Measurements from ENCODE around the gene PRR20C. TPM values are rescaled to one million over a fixed set of nuclear protein-coding genes. Genes with fewer than 3 reads are reported as not detected.
"Not testable (repeated sequence)": the region's sequence is repeated elsewhere in the genome, so short reads cannot be mapped to it uniquely, and the experiment has no call there.

PRR20C gene
- total RNA-seq, 1 experiment from 2014 or later: not detected

DNA sequence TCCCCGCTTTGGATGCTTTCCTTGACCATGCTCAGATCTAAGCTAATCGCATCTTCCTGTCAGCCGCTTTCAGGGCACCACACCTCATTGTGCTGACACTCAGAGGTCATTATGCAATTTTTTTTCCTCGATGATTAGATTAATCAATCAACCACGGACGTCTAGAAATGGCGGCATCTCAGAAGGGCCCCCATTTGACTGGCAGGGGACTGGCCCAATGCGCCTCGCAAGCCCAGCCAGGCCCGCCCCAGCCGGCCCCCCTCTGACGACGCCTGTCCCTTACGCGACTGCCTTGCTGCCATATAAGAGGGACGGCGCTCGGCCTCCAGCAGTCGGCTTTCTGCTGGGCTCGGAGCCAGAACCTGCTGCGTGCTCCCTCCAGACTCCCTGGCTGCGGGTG, 6.7 kb upstream of the PRR20C start, which contains the start of gene PRR20B:
PRR20B (plus strand) TSS at position 301 of the 400 bp plus-strand sequence. CDS start 387 bp downstream, outside the sequence.
- H3K4me1 ChIP-seq (ENCODE audit: control insufficient read depth, insufficient read depth, low read length); DNase-seq (ENCODE audit: low read depth, low spot score); POLR2A ChIA-PET; intact Hi-C loops (cut with micrococcal nuclease; ENCODE audit: unreplicated experiment); H3K4me3 ChIP-seq (ENCODE audit: low read depth in 2 of 2, low read length in 2 of 2); in situ Hi-C loops (cut with HindIII; ENCODE audit: low pct_unique_long_range_greater_than_20kb, low sequenced_read_pairs); ATAC-seq; H3K36me3 ChIP-seq (ENCODE audit: control insufficient read depth, insufficient read depth, low read length); H3K27ac ChIP-seq (ENCODE audit: low read length); H3K27me3 ChIP-seq (ENCODE audit: control insufficient read depth, insufficient read depth, low read length); BruUV-seq (replicated peaks); H3K9me3 ChIP-seq (ENCODE audit: control insufficient read depth, insufficient read depth, low read depth, low read length); CTCF ChIA-PET: not testable (repeated sequence)

DNA sequence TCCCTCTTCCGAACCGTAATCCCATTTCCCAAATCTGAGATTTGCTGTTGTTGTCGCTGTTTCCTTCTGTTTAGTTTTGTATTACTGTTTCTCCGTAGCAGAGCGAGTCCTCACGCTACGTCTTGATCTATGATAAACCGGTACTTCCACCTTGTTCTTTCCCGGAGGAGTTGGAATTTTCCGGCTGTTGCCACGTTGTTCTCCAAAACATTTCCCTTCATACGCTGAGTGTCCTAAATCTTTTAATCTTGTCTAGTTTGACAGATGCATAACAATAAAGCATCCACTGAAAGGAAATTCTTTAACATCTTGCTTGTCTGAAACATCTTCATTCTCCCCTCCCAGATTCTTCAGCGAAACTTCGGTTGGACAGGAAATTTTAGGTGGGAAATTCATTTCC, 5.8 kb upstream of the PRR20C start:
- H3K27ac ChIP-seq (ENCODE audit: low read length); H3K4me1 ChIP-seq (ENCODE audit: control insufficient read depth, insufficient read depth, low read length); H3K27me3 ChIP-seq (ENCODE audit: control insufficient read depth, insufficient read depth, low read length); POLR2A ChIA-PET; H3K4me3 ChIP-seq (ENCODE audit: low read depth in 2 of 2, low read length in 2 of 2); in situ Hi-C loops (cut with HindIII; ENCODE audit: low pct_unique_long_range_greater_than_20kb, low sequenced_read_pairs); ATAC-seq; H3K36me3 ChIP-seq (ENCODE audit: control insufficient read depth, insufficient read depth, low read length); BruUV-seq (replicated peaks); H3K9me3 ChIP-seq (ENCODE audit: control insufficient read depth, insufficient read depth, low read depth, low read length); CTCF ChIA-PET; intact Hi-C loops (cut with micrococcal nuclease; ENCODE audit: unreplicated experiment); DNase-seq (ENCODE audit: low read depth, low spot score): not testable (repeated sequence)

DNA sequence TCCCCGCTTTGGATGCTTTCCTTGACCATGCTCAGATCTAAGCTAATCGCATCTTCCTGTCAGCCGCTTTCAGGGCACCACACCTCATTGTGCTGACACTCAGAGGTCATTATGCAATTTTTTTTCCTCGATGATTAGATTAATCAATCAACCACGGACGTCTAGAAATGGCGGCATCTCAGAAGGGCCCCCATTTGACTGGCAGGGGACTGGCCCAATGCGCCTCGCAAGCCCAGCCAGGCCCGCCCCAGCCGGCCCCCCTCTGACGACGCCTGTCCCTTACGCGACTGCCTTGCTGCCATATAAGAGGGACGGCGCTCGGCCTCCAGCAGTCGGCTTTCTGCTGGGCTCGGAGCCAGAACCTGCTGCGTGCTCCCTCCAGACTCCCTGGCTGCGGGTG, 6.5 kb downstream of the PRR20C start, which contains the start of gene PRR20D:
PRR20D (plus strand) TSS at position 301 of the 400 bp plus-strand sequence. CDS start 387 bp downstream, outside the sequence.
- intact Hi-C loops (cut with micrococcal nuclease; ENCODE audit: unreplicated experiment); H3K4me1 ChIP-seq (ENCODE audit: control insufficient read depth, insufficient read depth, low read length); H3K4me3 ChIP-seq (ENCODE audit: low read depth in 2 of 2, low read length in 2 of 2); CTCF ChIA-PET; BruUV-seq (replicated peaks); H3K27me3 ChIP-seq (ENCODE audit: control insufficient read depth, insufficient read depth, low read length); H3K36me3 ChIP-seq (ENCODE audit: control insufficient read depth, insufficient read depth, low read length); ATAC-seq; DNase-seq (ENCODE audit: low read depth, low spot score); POLR2A ChIA-PET; in situ Hi-C loops (cut with HindIII; ENCODE audit: low pct_unique_long_range_greater_than_20kb, low sequenced_read_pairs); H3K27ac ChIP-seq (ENCODE audit: low read length); H3K9me3 ChIP-seq (ENCODE audit: control insufficient read depth, insufficient read depth, low read depth, low read length): not testable (repeated sequence)

DNA sequence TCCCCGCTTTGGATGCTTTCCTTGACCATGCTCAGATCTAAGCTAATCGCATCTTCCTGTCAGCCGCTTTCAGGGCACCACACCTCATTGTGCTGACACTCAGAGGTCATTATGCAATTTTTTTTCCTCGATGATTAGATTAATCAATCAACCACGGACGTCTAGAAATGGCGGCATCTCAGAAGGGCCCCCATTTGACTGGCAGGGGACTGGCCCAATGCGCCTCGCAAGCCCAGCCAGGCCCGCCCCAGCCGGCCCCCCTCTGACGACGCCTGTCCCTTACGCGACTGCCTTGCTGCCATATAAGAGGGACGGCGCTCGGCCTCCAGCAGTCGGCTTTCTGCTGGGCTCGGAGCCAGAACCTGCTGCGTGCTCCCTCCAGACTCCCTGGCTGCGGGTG, 13.0 kb downstream of the PRR20C start, which contains the start of gene PRR20E:
PRR20E (plus strand) TSS at position 301 of the 400 bp plus-strand sequence. CDS start 387 bp downstream, outside the sequence.
- H3K27ac ChIP-seq (ENCODE audit: low read length); POLR2A ChIA-PET; DNase-seq (ENCODE audit: low read depth, low spot score); in situ Hi-C loops (cut with HindIII; ENCODE audit: low pct_unique_long_range_greater_than_20kb, low sequenced_read_pairs); ATAC-seq; H3K27me3 ChIP-seq (ENCODE audit: control insufficient read depth, insufficient read depth, low read length); H3K4me3 ChIP-seq (ENCODE audit: low read depth in 2 of 2, low read length in 2 of 2); BruUV-seq (replicated peaks); CTCF ChIA-PET; H3K4me1 ChIP-seq (ENCODE audit: control insufficient read depth, insufficient read depth, low read length); H3K9me3 ChIP-seq (ENCODE audit: control insufficient read depth, insufficient read depth, low read depth, low read length); intact Hi-C loops (cut with micrococcal nuclease; ENCODE audit: unreplicated experiment); H3K36me3 ChIP-seq (ENCODE audit: control insufficient read depth, insufficient read depth, low read length): not testable (repeated sequence)

DNA sequence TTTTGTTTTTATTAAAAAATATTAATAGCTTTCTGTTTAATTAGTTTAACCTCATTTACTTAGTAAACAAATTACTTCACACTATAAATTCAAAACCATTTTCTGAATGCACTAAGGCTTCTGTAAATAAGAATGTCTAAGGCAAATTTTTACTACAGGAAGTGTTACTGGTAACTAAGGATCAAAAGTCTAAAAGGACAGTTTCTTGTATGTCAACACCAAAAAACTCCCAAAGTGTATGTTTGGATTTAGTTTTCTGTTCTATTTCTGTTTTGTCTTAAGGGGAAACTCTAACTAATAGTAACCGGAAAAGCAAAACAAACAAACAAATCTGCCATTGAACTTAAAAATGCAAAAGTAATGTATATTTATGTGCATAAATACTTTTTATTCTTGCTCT, 37.8 kb downstream of the PRR20C start:
- intact Hi-C loops (cut with micrococcal nuclease; ENCODE audit: unreplicated experiment): no loop called here
- no TSS peak for BruUV-seq (replicated peaks)
- TF ChIP-seq, protein P1, sequence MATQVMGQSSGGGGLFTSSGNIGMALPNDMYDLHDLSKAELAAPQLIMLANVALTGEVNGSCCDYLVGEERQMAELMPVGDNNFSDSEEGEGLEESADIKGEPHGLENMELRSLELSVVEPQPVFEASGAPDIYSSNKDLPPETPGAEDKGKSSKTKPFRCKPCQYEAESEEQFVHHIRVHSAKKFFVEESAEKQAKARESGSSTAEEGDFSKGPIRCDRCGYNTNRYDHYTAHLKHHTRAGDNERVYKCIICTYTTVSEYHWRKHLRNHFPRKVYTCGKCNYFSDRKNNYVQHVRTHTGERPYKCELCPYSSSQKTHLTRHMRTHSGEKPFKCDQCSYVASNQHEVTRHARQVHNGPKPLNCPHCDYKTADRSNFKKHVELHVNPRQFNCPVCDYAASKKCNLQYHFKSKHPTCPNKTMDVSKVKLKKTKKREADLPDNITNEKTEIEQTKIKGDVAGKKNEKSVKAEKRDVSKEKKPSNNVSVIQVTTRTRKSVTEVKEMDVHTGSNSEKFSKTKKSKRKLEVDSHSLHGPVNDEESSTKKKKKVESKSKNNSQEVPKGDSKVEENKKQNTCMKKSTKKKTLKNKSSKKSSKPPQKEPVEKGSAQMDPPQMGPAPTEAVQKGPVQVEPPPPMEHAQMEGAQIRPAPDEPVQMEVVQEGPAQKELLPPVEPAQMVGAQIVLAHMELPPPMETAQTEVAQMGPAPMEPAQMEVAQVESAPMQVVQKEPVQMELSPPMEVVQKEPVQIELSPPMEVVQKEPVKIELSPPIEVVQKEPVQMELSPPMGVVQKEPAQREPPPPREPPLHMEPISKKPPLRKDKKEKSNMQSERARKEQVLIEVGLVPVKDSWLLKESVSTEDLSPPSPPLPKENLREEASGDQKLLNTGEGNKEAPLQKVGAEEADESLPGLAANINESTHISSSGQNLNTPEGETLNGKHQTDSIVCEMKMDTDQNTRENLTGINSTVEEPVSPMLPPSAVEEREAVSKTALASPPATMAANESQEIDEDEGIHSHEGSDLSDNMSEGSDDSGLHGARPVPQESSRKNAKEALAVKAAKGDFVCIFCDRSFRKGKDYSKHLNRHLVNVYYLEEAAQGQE (IDR thresholded peaks at IDR 0.05; ENCODE audit: insufficient read depth in 1 of 2, low read depth in 2 of 2, low read length in 1 of 2): no peak
- TF ChIP-seq SIN3A (IDR thresholded peaks at IDR 0.05; ENCODE audit: borderline replicate concordance, insufficient read depth, low read depth, low read length) (no peak), TCF7L2 (IDR thresholded peaks at IDR 0.05; ENCODE audit: low read depth, low read length) (no peak), POLR2AphosphoS5 (IDR thresholded peaks at IDR 0.05; ENCODE audit: low read depth, low read length) (no peak)
- TF ChIP-seq, protein P2, sequence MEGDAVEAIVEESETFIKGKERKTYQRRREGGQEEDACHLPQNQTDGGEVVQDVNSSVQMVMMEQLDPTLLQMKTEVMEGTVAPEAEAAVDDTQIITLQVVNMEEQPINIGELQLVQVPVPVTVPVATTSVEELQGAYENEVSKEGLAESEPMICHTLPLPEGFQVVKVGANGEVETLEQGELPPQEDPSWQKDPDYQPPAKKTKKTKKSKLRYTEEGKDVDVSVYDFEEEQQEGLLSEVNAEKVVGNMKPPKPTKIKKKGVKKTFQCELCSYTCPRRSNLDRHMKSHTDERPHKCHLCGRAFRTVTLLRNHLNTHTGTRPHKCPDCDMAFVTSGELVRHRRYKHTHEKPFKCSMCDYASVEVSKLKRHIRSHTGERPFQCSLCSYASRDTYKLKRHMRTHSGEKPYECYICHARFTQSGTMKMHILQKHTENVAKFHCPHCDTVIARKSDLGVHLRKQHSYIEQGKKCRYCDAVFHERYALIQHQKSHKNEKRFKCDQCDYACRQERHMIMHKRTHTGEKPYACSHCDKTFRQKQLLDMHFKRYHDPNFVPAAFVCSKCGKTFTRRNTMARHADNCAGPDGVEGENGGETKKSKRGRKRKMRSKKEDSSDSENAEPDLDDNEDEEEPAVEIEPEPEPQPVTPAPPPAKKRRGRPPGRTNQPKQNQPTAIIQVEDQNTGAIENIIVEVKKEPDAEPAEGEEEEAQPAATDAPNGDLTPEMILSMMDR (IDR thresholded peaks at IDR 0.05): no peak
- H3K9me3 ChIP-seq (ENCODE audit: control insufficient read depth, insufficient read depth, low read depth, low read length): no peaks in the 10 kb centered on the region
- DNase-seq (ENCODE audit: low read depth, low spot score) (no peak), ATAC-seq (no peak)
- no peaks in the 10 kb centered on the region for H3K4me1 ChIP-seq (ENCODE audit: control insufficient read depth, insufficient read depth, low read length)
- no peak overlapping the region for H3K4me3 ChIP-seq (ENCODE audit: low read depth in 2 of 2, low read length in 2 of 2)
- H3K27me3 ChIP-seq (ENCODE audit: control insufficient read depth, insufficient read depth, low read length): no peaks in the 10 kb centered on the region
- H3K36me3 ChIP-seq (ENCODE audit: control insufficient read depth, insufficient read depth, low read length): no peaks in the 10 kb centered on the region
- ChIA-PET CTCF (no interaction called here), POLR2A (no interaction called here)
- in situ Hi-C loops (cut with HindIII; ENCODE audit: low pct_unique_long_range_greater_than_20kb, low sequenced_read_pairs): no loop called here
- H3K27ac ChIP-seq (ENCODE audit: low read length): no peak overlapping the region
